Stimulated activated CD4-positive, alpha-beta T cell treated with anti-CD3 and anti-CD28 coated beads, TNF-alpha, amount 100 ng/mL, for 48 hours (primary cell): ENCODE measurements around the gene PRMT2.
"Not testable (repeated sequence)": the region's sequence is repeated elsewhere in the genome, so short reads cannot be mapped to it uniquely, and the experiment has no call there.

ENCODE experiments used
- DNase-seq, 3 donors: peaks; one replicate each; pipeline ENCODE4 v3.0.0-alpha.2; 2020; ENCODE audit warnings: low read depth in 3 of 3

Gene PRMT2

GRCh38 chr21:46617267-46618051 is 18.0 kb upstream of the PRMT2 start:
- DNase-seq, result no peak

GRCh38 chr21:46618738-46619379 is 16.6 kb upstream of the PRMT2 start:
- DNase-seq, result no peak

GRCh38 chr21:46619846-46620245 is 15.6 kb upstream of the PRMT2 start:
- no peak for DNase-seq

- no peak for DNase-seq
Measured at GRCh38 chr21:46620846-46621245, 14.6 kb upstream of the PRMT2 start.

GRCh38 chr21:46621457-46622182 is 13.9 kb upstream of the PRMT2 start:
- DNase-seq, result no peak

- no peak for DNase-seq
Measured at GRCh38 chr21:46622226-46622625, 13.2 kb upstream of the PRMT2 start.

- DNase-seq, result no peak
Measured at GRCh38 chr21:46624050-46624449, 11.4 kb upstream of the PRMT2 start.

GRCh38 chr21:46625759-46626158 is 9.7 kb upstream of the PRMT2 start:
- DNase-seq, result no peak

- no peak for DNase-seq
Measured at GRCh38 chr21:46626536-46626935, 8.9 kb upstream of the PRMT2 start.

GRCh38 chr21:46626975-46627501 is 8.4 kb upstream of the PRMT2 start:
- DNase-seq, result no peak

- no peak for DNase-seq
Measured at GRCh38 chr21:46627726-46628125, 7.7 kb upstream of the PRMT2 start.

GRCh38 chr21:46628868-46629267 is 6.6 kb upstream of the PRMT2 start:
- no peak for DNase-seq

- DNase-seq, result not testable (repeated sequence)
Measured at GRCh38 chr21:46630915-46631314, 4.6 kb upstream of the PRMT2 start.

- no peak for DNase-seq
Measured at GRCh38 chr21:46633566-46633965, 1.9 kb upstream of the PRMT2 start.

GRCh38 chr21:46634427-46634826 is 1.0 kb upstream of the PRMT2 start:
- no peak for DNase-seq

GRCh38 chr21:46634966-46635323 is 529 bp upstream of the PRMT2 start:
- DNase-seq, result peak in 1 of 3 donors; percentile 37

GRCh38 chr21:46636181-46636512 is 673 bp downstream of the PRMT2 start:
- DNase-seq, result no peak

- no peak for DNase-seq
Measured at GRCh38 chr21:46636550-46637285, 1.2 kb downstream of the PRMT2 start.

- no peak for DNase-seq
Measured at GRCh38 chr21:46637952-46638746, 2.7 kb downstream of the PRMT2 start.

- no peak for DNase-seq
Measured at GRCh38 chr21:46639489-46640386, 4.3 kb downstream of the PRMT2 start.
